Psoas muscle (tissue), 8 donors: ENCODE measurements around the gene ITK. TPM values are rescaled to one million over a fixed set of nuclear protein-coding genes. Genes with fewer than 3 reads are reported as not detected.

Experiments
- ATAC-seq, 4 donors: fragments of 200-7000 bp; cut with Tn5 transposase; one replicate each; pipeline ENCODE4 v1.9.1; 2020; ENCODE audit warnings: moderate library complexity in 3 of 4, mild to moderate bottlenecking in 2 of 4
- DNase-seq, 2 donors: peaks; one replicate each; pipeline ENCODE4 v3.0.0-alpha.2; 2020
- H3K27ac ChIP-seq: fragments of 200-600 bp; one replicate; pipeline ENCODE4 v1.8.0; 2022
- H3K27me3 ChIP-seq, 3 donors: fragments of 200-600 bp in 1 of 3; one replicate each; pipeline versions ENCODE4 v1.6.1 to v1.8.0; 2013 to 2022; ENCODE audit warnings: low read length in 2 of 3, mild to moderate bottlenecking in 2 of 3, moderate library complexity in 1 of 3; ENCODE audit not compliant: insufficient read depth in 3 of 3
- H3K36me3 ChIP-seq, 2 donors: fragments of 200-600 bp in 1 of 2; one replicate each; pipeline versions ENCODE4 v1.6.1 to v1.8.0; 2013 to 2022; ENCODE audit warnings: low read depth in 1 of 2, mild to moderate bottlenecking in 1 of 2, moderate library complexity in 1 of 2; ENCODE audit not compliant: insufficient read depth in 1 of 2
- H3K4me1 ChIP-seq: fragments of 200-600 bp; one replicate; pipeline ENCODE4 v1.8.0; 2022
- H3K4me3 ChIP-seq: fragments of 200-600 bp; one replicate; pipeline ENCODE4 v1.8.0; 2022; ENCODE audit warnings: mild to moderate bottlenecking
- H3K9me3 ChIP-seq: fragments of 200-600 bp; one replicate; pipeline ENCODE4 v1.8.0; 2022
- WGBS, 3 donors: extraction: QIAGEN DNeasy Blood & Tissue Kit; methylation state at CpG; one replicate each; pipeline versions ENCODE4 v1.1.6 to v1.1.7; 2013; 5-methylcytosine and 5-hydroxymethylcytosine counted together
- intact Hi-C, 2 donors: fragments of 100-400 bp; cut with DNase I; formaldehyde crosslinking; loops; one replicate each; pipeline versions ENCODE4 v1.11.0 to v1.14.2; 2022
- polyA plus RNA-seq, 3 donors: library from polyadenylated mRNA; stranded (reverse); fragments of 200-250 nt; gene quantifications; one replicate each; pipeline ENCODE4 v1.2.3, GENCODE V29; 2013
- total RNA-seq, 4 donors: library from RNA; stranded (reverse); fragmentation: NEBNext Ultra II Directional in 2 of 4; extraction: Animal tissue kit (Norgen Biotek cat#: 25700) in 2 of 4; gene quantifications; one replicate each; pipeline versions ENCODE4 v1.2.1 to v1.2.4, GENCODE V29; 2021 to 2023
- TF ChIP-seq, protein P1 (sequence below): fragments of 200-600 bp; IDR thresholded peaks from one replicate; pipeline ENCODE4 v1.8.0; 2022; ENCODE audit warnings: antibody characterized with exemption
- donor health status: healthy with polysubstance abuse.
- donor health status: DM: no; HTN: no; CAD: no; lungs with moderate emphysema.
- donor health status: Bipolar disorder and iron deficiency.
- donor health status: healthy.
- donor health status: DM: yes; HTN: yes; CAD: no.
- donor health status: DM: no; HTN: no; CAD: no.
- donor health status: DM: no; HTN: no; CAD: no.
- donor health status: DM: yes; HTN: yes; CAD: no.

ITK gene
- total and polyA plus RNA-seq, 7 donors = 0.04 to 1.0 (median 0.28) TPM

DNA sequence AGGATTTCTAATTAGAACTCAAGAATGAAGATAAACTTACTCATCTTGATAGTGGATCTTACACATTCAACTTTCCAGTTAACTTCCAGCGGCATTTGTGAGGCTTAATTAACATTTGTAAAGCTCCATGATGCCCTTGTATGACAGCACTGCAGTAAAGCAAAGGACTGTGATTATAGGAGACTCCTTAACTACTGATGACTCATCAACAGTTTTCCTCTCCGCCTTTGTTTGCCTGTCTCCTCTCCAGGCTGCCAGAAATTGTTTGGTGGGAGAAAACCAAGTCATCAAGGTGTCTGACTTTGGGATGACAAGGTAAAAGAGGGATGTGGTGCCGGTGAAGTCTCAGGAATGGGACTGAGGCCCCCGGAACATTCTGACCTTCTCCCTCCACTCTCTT lies 64.8 kb downstream of the ITK start:
- DNase-seq (no peak), ATAC-seq (no peak)
- 77 to 80% (median 78%) methylated on average over 4 of the region's 4 CpGs for WGBS, 3 donors
- intact Hi-C loops = no loop called here
- no peak overlapping the region for H3K4me3 ChIP-seq
- H3K27me3 ChIP-seq = no peaks in the 10 kb centered on the region
- H3K36me3 ChIP-seq = no peaks in the 10 kb centered on the region
- TF ChIP-seq, protein P1, sequence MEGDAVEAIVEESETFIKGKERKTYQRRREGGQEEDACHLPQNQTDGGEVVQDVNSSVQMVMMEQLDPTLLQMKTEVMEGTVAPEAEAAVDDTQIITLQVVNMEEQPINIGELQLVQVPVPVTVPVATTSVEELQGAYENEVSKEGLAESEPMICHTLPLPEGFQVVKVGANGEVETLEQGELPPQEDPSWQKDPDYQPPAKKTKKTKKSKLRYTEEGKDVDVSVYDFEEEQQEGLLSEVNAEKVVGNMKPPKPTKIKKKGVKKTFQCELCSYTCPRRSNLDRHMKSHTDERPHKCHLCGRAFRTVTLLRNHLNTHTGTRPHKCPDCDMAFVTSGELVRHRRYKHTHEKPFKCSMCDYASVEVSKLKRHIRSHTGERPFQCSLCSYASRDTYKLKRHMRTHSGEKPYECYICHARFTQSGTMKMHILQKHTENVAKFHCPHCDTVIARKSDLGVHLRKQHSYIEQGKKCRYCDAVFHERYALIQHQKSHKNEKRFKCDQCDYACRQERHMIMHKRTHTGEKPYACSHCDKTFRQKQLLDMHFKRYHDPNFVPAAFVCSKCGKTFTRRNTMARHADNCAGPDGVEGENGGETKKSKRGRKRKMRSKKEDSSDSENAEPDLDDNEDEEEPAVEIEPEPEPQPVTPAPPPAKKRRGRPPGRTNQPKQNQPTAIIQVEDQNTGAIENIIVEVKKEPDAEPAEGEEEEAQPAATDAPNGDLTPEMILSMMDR = no peak
- H3K27ac ChIP-seq = no peak overlapping the region
- H3K4me1 ChIP-seq = no peaks in the 10 kb centered on the region
- no peaks in the 10 kb centered on the region for H3K9me3 ChIP-seq

GRCh38 chr5:157245886-157246285 lies 65.2 kb downstream of the ITK start:
- H3K9me3 ChIP-seq = no peaks in the 10 kb centered on the region
- no peaks in the 10 kb centered on the region for H3K36me3 ChIP-seq
- DNase-seq = no peak
- no peaks in the 10 kb centered on the region for H3K27me3 ChIP-seq
- H3K27ac ChIP-seq = no peak overlapping the region
- ATAC-seq = no peak
- intact Hi-C loops = no loop called here
- no peak overlapping the region for H3K4me3 ChIP-seq
- no peaks in the 10 kb centered on the region for H3K4me1 ChIP-seq
- 76 to 80% (median 79%) methylated on average over 4 of the region's 4 CpGs for WGBS, 3 donors
- TF ChIP-seq, protein P1 = no peak

DNA sequence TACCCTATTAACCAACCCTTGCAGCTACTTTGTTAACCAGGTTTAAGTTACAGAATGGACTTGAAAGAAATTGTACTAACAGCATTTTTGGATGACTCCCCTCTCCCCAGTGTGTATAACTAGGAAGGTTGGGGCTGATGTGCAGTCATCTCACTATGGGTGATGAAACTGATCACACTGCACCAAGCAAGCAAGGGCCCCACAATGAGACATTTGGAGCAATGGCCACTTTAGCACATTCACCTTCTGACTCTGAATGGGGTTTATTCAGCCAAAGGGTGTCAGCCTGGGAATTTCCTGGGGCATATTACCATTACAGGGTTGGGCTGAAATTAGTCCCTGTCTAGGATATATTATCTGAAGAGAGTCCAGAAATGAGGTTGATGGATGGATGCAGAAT lies 66.6 kb downstream of the ITK start:
- TF ChIP-seq, protein P1 = no peak

GRCh38 chr5:157248821-157249470 lies 68.3 kb downstream of the ITK start:
- H3K27ac ChIP-seq = no peak overlapping the region
- no peak overlapping the region for H3K4me3 ChIP-seq
- H3K9me3 ChIP-seq = no peaks in the 10 kb centered on the region
- no peaks in the 10 kb centered on the region for H3K36me3 ChIP-seq
- ATAC-seq (no peak), DNase-seq (no peak)
- no peaks in the 10 kb centered on the region for H3K4me1 ChIP-seq
- no peaks in the 10 kb centered on the region for H3K27me3 ChIP-seq
- TF ChIP-seq, protein P1 = no peak
- intact Hi-C loops = no loop called here
- WGBS, 3 donors = 80% methylated on average over 11 of the region's 11 CpGs

More for the DNA sequence above, 66.6 kb downstream of the ITK start:
- ATAC-seq = no peak
- Histone ChIP-seq H3K4me3 (no peak overlapping the region), H3K36me3 (no peaks in the 10 kb centered on the region), H3K9me3 (no peaks in the 10 kb centered on the region), H3K4me1 (no peaks in the 10 kb centered on the region), H3K27me3 (no peaks in the 10 kb centered on the region), H3K27ac (no peak overlapping the region)
- intact Hi-C loops = no loop called here
- DNase-seq = no peak
